K562 (cell line): ENCODE results near the gene YPEL5.

Source experiments
- ATF3 ChIP-seq, 2 experiments: fragments of 450-650 bp in 1 of 2; sonication (generic) in 1 of 2; formaldehyde crosslinking in 1 of 2; IDR thresholded peaks in 1 of 2; conservative IDR thresholded peaks in 1 of 2; 2 replicates each; pipeline versions ENCODE4 v1.6.1 to v1.8.1; 2016 to 2023; ENCODE audit warnings: mild to moderate bottlenecking in 2 of 2, moderate library complexity in 2 of 2, inconsistent platforms in 1 of 2, missing genetic modification reagents in 1 of 2
- BMI1 ChIP-seq: fragments of 150-350 bp; IDR thresholded peaks from 2 replicates; pipeline ENCODE4 v1.6.1; 2014; ENCODE audit warnings: low read length
- MAX ChIP-seq: sonication (generic); formaldehyde crosslinking; IDR thresholded peaks from 2 replicates; pipeline ENCODE4 v1.9.0; 2022; ENCODE audit warnings: mild to moderate bottlenecking, missing genetic modification reagents
- MEF2D ChIP-seq: conservative IDR thresholded peaks from 2 replicates; pipeline ENCODE4 v1.6.1; 2016; ENCODE audit warnings: low read depth, missing genetic modification characterization, missing compliant biosample characterization
- NR2C2 ChIP-seq, 2 experiments: fragments of 200-800 bp in 1 of 2; sonication (Bioruptor generic) in 1 of 2; sonication (generic) in 1 of 2; formaldehyde crosslinking in 1 of 2; IDR thresholded peaks; 2 replicates each; pipeline versions ENCODE4 v1.6.1 to v1.8.0; 2016 to 2022; ENCODE audit warnings: mild to moderate bottlenecking in 1 of 2, missing compliant biosample characterization in 1 of 2, missing genetic modification characterization in 1 of 2, missing genetic modification reagents in 1 of 2
- POLR2A ChIP-seq: fragments of 450-650 bp; conservative IDR thresholded peaks from 2 replicates; pipeline ENCODE4 v1.6.1; 2016
- SMAD3 ChIP-seq: fragments of 450-650 bp; formaldehyde crosslinking; conservative IDR thresholded peaks from 2 replicates; pipeline ENCODE4 v1.4.0; 2020; ENCODE audit warnings: mild to moderate bottlenecking
- SREBF2 ChIP-seq: sonication (generic); formaldehyde crosslinking; IDR thresholded peaks from 2 replicates; pipeline ENCODE4 v1.4.0; 2020; ENCODE audit warnings: mild to moderate bottlenecking, missing genetic modification reagents
- TCF3 ChIP-seq: sonication (generic); formaldehyde crosslinking; IDR thresholded peaks from 2 replicates; pipeline ENCODE4 v1.4.0; 2020; ENCODE audit warnings: mild to moderate bottlenecking, missing genetic modification reagents
- TF ChIP-seq, protein P1 (sequence below), 3 experiments: IDR thresholded peaks in 2 of 3; conservative IDR thresholded peaks in 1 of 3; 2 replicates each; pipeline ENCODE4 v1.5.1; 2011 to 2012; ENCODE audit warnings: low read length in 3 of 3, mild to moderate bottlenecking in 3 of 3, control low read depth in 2 of 3, improper control_type of control experiment in 1 of 3, inconsistent platforms in 1 of 3, low read depth in 1 of 3, mixed read lengths in 1 of 3, moderate library complexity in 1 of 3; ENCODE audit not compliant: insufficient read depth in 2 of 3
- TF ChIP-seq, protein P2 (sequence below): fragments of 450-650 bp; IDR thresholded peaks from 2 replicates; pipeline ENCODE4 v1.6.1; 2017; ENCODE audit warnings: antibody characterized with exemption
- TF ChIP-seq, protein P3 (sequence below): sonication (generic); formaldehyde crosslinking; IDR thresholded peaks from 2 replicates; pipeline ENCODE4 v1.5.0; 2020; ENCODE audit warnings: missing genetic modification reagents

DNA sequence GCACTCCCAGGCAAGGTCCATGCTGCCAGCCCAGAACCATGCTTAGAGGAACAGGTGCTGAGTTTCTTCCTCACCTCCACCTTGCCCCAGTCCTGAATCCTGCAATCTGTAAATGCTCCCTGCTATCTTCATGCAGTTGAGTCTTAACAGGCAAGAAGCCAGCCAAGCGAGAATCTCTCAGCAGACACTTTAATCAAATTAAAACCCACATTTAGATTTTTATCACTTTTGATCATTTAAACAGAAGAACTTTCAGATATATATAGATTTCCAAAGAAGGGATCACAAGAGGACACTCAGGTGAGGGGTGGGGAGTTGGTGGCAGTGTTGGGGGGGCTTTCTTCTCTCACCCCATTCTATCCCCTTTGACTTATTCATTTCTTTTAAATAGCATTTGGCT is 58.6 kb downstream of the YPEL5 start:
- TF ChIP-seq NR2C2 (CRISPR knock-in tag; IDR thresholded peaks at IDR 0.05) (no peak), NR2C2 (tag; IDR thresholded peaks at IDR 0.05) (no peak), POLR2A (no peak), BMI1 (no peak), ATF3 (IDR thresholded peaks at IDR 0.05) (no peak), ATF3 (CRISPR knock-in tag; conservative IDR thresholded peaks at IDR 0.05) (no peak), MEF2D (no peak), SMAD3 (no peak), MAX (CRISPR knock-in tag) (no peak), SREBF2 (CRISPR knock-in tag) (no peak), TCF3 (CRISPR knock-in tag) (no peak)
- TF ChIP-seq, protein P1, sequence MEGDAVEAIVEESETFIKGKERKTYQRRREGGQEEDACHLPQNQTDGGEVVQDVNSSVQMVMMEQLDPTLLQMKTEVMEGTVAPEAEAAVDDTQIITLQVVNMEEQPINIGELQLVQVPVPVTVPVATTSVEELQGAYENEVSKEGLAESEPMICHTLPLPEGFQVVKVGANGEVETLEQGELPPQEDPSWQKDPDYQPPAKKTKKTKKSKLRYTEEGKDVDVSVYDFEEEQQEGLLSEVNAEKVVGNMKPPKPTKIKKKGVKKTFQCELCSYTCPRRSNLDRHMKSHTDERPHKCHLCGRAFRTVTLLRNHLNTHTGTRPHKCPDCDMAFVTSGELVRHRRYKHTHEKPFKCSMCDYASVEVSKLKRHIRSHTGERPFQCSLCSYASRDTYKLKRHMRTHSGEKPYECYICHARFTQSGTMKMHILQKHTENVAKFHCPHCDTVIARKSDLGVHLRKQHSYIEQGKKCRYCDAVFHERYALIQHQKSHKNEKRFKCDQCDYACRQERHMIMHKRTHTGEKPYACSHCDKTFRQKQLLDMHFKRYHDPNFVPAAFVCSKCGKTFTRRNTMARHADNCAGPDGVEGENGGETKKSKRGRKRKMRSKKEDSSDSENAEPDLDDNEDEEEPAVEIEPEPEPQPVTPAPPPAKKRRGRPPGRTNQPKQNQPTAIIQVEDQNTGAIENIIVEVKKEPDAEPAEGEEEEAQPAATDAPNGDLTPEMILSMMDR (IDR thresholded peaks at IDR 0.05 in 2 of 3, conservative IDR thresholded peaks at IDR 0.05 in 1 of 3; ENCODE audit: insufficient read depth in 2 of 3, low read depth in 1 of 3, low read length in 3 of 3), result no peak
- TF ChIP-seq, protein P2, sequence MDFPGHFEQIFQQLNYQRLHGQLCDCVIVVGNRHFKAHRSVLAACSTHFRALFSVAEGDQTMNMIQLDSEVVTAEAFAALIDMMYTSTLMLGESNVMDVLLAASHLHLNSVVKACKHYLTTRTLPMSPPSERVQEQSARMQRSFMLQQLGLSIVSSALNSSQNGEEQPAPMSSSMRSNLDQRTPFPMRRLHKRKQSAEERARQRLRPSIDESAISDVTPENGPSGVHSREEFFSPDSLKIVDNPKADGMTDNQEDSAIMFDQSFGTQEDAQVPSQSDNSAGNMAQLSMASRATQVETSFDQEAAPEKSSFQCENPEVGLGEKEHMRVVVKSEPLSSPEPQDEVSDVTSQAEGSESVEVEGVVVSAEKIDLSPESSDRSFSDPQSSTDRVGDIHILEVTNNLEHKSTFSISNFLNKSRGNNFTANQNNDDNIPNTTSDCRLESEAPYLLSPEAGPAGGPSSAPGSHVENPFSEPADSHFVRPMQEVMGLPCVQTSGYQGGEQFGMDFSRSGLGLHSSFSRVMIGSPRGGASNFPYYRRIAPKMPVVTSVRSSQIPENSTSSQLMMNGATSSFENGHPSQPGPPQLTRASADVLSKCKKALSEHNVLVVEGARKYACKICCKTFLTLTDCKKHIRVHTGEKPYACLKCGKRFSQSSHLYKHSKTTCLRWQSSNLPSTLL, result no peak
- TF ChIP-seq, protein P3, sequence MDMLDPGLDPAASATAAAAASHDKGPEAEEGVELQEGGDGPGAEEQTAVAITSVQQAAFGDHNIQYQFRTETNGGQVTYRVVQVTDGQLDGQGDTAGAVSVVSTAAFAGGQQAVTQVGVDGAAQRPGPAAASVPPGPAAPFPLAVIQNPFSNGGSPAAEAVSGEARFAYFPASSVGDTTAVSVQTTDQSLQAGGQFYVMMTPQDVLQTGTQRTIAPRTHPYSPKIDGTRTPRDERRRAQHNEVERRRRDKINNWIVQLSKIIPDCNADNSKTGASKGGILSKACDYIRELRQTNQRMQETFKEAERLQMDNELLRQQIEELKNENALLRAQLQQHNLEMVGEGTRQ (CRISPR knock-in tag), result no peak
